Activated T-helper 2 cell treated with anti-CD3 and anti-CD28 coated beads, Interferon-gamma antibody, Interleukin-2, Interleukin-4, amounts not matched to agents 10 μg/mL and 5 μg/mL and 100 μg/mL, durations not matched to agents 14 hours and 24 hours and 36 hours (primary cell): Measurements from ENCODE around the gene FNTB. TPM values are rescaled to one million over a fixed set of nuclear protein-coding genes. Genes with fewer than 3 reads are reported as not detected.
"Not testable (repeated sequence)": the region's sequence is repeated elsewhere in the genome, so short reads cannot be mapped to it uniquely, and the experiment has no call there.

Experiments used
- DNase-seq: peaks from one replicate; pipeline ENCODE4 v3.0.0; 2021; ENCODE audit warnings: low spot score
- H3K27ac Mint-ChIP-seq: one replicate; pipeline ENCODE4 v1.8.0; 2021; ENCODE audit warnings: mixed read lengths
- H3K27me3 Mint-ChIP-seq: one replicate; pipeline ENCODE4 v1.8.0; 2021; ENCODE audit warnings: low read depth, mixed read lengths
- H3K36me3 Mint-ChIP-seq: one replicate; pipeline ENCODE4 v1.8.0; 2021; ENCODE audit warnings: low read depth, mixed read lengths
- H3K4me1 Mint-ChIP-seq: one replicate; pipeline ENCODE4 v1.8.0; 2021; ENCODE audit warnings: low read depth, mixed read lengths
- H3K4me3 Mint-ChIP-seq: one replicate; pipeline ENCODE4 v1.8.0; 2021; ENCODE audit warnings: low read depth, mild to moderate bottlenecking, moderate library complexity, mixed read lengths
- H3K9me3 Mint-ChIP-seq: one replicate; pipeline ENCODE4 v1.8.0; 2021; ENCODE audit warnings: mixed read lengths
- intact Hi-C: fragments of 100-400 bp; cut with micrococcal nuclease; formaldehyde crosslinking; loops from one replicate; pipeline ENCODE4 v1.15.1; 2023
- total RNA-seq: library from RNA; stranded (reverse); gene quantifications from 2 replicates; pipeline ENCODE4 v1.2.3, GENCODE V29; 2022

FNTB gene
- total RNA-seq, 1 donor from 2014 or later = 17.5 TPM

DNA sequence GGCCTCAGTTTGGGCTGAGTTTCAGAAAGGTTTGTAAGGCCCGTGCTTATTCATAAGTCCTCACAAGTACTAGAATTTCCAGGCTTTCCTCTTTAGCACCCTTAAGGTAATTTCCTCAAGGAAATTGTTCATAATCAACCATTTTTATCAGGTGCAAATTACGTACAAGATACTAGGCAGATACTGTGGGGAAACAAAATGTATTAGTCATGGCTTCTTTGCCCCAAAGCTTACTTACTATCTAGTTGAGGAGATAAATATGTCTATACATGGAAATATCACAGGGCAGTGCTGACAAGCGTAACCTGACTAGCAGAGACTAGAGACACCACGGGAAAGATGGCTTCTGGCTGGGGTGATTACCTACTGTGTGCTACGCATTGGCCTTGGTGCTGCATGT lies 93.1 kb downstream of the FNTB start:
- Mint-ChIP-seq H3K36me3 (peaks cover 89% of the 10 kb centered on the region), H3K9me3 (no peaks in the 10 kb centered on the region), H3K27ac (no peak overlapping the region), H3K27me3 (no peaks in the 10 kb centered on the region), H3K4me1 (peaks cover 38% of the 10 kb centered on the region), H3K4me3 (no peak overlapping the region)
- intact Hi-C loops = no loop called here
- no peak for DNase-seq

DNA sequence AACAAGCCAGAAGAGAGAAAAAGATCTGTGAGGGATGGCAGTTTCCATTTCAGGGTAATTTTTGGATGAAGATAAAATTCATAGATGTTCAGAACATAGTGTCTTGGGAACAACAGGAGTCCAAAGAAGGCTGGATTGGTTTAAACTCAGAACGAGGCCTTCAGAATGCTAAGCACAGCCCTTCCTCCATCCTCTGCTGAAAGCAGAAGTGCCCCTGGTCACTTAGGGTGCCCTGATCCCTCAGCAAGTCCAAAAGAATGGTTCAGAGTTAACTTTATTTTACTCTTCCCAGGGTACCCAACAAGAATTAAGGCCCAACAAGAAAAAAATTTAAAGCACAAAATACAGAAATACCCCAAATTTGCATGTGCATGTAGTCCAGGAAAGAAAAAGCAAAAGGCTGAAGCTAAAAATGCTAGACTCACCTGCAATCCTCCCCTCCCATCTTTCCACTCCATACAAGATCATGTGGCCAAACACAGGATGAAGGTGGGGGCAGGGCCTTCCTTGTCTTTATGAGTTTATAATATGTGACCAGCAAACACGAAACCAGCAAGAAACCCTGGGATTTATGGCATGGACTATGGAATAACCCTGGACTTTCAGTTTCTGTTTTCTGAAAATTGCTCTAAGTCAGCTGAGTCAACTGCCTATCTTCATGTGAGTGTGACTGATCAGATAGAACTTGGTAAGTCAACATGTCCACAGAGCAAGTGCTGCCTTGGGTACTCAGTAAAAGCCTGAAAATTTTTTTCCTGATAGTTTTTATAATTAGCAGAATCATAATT lies 94.5 kb downstream of the FNTB start:
- H3K27ac Mint-ChIP-seq = peak overlapping the region; percentile 38
- H3K27me3 Mint-ChIP-seq = no peaks in the 10 kb centered on the region
- intact Hi-C loops = no loop called here

DNA sequence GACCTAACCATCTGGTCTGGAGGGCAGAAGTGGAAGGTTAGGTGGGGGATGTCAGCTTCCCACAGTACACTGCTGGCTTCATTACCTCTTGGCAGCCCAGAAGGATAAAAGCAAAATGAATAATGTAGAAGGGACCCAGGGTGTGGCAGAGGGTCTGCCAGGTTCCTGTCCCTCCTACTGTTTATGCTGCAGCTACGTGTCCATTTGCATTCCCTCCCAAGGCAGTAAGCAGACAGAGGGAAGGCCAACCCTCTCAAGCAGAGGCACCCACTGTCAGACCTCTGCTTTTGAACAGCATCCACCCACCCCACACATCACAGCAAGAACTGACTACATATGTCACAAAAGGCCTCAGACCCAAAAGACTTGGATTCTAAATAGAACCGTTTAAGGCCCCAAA lies 96.2 kb downstream of the FNTB start:
- Mint-ChIP-seq H3K9me3 (peaks cover 19% of the 10 kb centered on the region), H3K27me3 (no peaks in the 10 kb centered on the region), H3K36me3 (peaks cover 90% of the 10 kb centered on the region), H3K4me1 (peaks cover 30% of the 10 kb centered on the region), H3K27ac (no peak overlapping the region), H3K4me3 (no peak overlapping the region)
- intact Hi-C loops = no loop called here
- no peak for DNase-seq

More for the DNA sequence above, 94.5 kb downstream of the FNTB start:
- H3K36me3 Mint-ChIP-seq = peaks cover 87% of the 10 kb centered on the region
- DNase-seq = no peak
- no peak overlapping the region for H3K4me3 Mint-ChIP-seq
- H3K4me1 Mint-ChIP-seq = peaks cover 31% of the 10 kb centered on the region
- peaks cover 3% of the 10 kb centered on the region for H3K9me3 Mint-ChIP-seq

DNA sequence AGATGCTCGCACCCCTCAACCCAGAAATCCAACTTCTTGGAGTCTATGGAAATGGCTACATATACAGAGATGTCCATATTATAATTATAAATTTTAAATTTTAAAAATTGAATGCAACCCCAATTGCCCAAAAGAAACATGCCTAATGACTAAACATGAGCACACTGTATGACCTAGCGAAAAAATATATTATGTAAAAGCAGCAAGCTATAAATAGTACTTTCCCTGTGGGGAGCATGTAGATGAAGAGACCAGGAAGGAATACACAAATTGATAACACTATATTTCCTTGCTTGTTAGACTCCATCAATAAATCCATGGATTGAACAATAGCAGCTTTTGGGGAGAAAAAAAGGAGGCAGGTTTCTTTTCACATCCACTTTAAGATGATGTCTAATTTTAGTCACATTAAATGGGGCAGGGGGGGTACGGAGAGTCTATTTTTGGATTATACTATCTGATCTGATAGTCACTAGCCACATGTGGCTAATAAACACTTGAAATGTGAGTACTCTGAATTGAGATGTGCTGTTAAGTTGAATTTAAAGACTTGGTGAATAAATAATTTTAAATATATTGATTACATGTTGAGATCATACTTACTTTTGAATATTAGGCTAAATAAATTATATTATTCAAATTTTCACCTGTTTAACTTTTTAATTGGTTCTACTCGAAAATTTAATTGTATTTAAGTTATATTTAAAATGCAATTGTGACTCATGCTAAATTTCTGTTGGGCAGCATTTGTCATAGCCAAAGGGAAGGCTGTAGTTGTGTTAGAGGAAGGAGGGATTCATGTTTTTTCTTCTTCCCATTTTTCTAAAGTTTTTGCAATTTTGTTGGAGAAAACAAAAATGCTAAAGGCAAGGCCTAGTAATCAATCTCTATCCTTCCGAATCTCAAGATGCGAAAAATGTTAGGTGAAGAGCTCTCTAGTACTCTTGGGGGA lies 98.1 kb downstream of the FNTB start:
- Mint-ChIP-seq H3K4me1 (peaks cover 26% of the 10 kb centered on the region), H3K27me3 (no peaks in the 10 kb centered on the region), H3K4me3 (no peak overlapping the region), H3K9me3 (peaks cover 31% of the 10 kb centered on the region), H3K27ac (no peak overlapping the region), H3K36me3 (peaks cover 98% of the 10 kb centered on the region)
- DNase-seq = no peak
- intact Hi-C loops = no loop called here

DNA sequence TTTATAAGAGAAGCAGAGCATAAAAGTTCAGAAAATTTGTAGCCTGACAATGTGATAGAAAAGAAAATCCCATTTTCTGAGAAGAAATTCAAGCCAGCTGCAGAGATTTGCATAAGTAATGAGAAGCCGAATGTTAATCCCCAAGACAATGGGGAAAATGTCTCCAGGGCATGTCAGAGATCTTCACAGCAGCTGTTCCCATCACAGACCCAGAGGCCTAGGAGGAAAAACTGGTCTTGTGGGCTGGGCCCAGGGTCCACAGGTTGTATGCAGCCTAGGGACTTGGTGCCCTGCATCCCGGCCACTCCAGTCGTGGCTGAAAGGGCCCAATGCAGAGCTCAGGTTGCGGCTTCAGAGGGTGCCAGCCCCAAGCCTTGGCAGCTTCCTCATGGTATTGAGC lies 100.0 kb downstream of the FNTB start:
- intact Hi-C loops, H3K27ac Mint-ChIP-seq, H3K27me3 Mint-ChIP-seq, H3K4me3 Mint-ChIP-seq, DNase-seq: not testable (repeated sequence)
- Mint-ChIP-seq H3K4me1 (peaks cover 15% of the 10 kb centered on the region), H3K36me3 (peaks cover 98% of the 10 kb centered on the region), H3K9me3 (peaks cover 31% of the 10 kb centered on the region)

DNA sequence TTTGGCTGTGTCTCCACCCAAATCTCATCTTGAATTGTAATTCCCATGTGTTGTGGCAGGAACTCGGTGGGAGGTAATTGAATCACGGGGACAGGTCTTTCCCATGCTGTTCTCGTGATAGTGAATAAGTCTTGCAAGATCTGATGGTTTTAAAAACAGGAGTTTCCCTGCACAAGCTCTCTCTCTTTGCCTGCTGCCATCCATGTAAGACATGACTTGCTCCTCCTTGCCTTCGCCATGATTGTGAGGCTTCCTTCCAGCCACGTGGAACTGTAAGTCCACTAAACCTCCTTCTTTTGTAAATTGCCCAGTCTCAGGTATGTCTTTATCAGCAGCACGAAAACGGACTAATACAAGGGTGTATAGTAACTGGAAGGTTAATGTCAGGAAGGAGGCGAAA lies 101.1 kb downstream of the FNTB start:
- H3K27me3 Mint-ChIP-seq, H3K27ac Mint-ChIP-seq, H3K4me3 Mint-ChIP-seq, H3K4me1 Mint-ChIP-seq, intact Hi-C loops, DNase-seq: not testable (repeated sequence)
- Mint-ChIP-seq H3K9me3 (peaks cover 31% of the 10 kb centered on the region), H3K36me3 (peaks cover 98% of the 10 kb centered on the region)

DNA sequence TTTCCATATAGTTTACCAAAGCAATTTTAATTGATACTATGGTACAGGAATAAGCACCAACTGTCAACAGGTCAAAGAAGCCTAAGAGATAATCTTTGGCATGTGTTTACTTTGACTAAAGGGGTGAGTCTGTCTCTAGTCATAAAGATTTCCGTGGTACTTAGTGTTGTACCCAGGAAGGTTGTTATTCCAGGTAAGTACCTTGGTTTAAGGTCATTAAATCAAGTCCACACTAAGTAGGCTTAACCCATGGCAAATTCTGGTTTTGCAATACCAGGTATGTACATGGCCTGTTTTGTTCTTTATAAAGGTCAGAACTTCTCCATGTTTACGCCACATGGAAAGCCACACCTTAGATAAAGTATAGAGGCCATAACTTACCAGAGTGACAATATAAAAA lies 105.7 kb downstream of the FNTB start:
- H3K36me3 Mint-ChIP-seq = peaks cover 99% of the 10 kb centered on the region
- H3K27ac Mint-ChIP-seq = no peak overlapping the region
- H3K27me3 Mint-ChIP-seq = no peaks in the 10 kb centered on the region
- H3K4me1 Mint-ChIP-seq = peaks cover 37% of the 10 kb centered on the region
- DNase-seq = no peak
- H3K4me3 Mint-ChIP-seq = no peak overlapping the region
- intact Hi-C loops = no loop called here
- H3K9me3 Mint-ChIP-seq = peaks cover 18% of the 10 kb centered on the region

DNA sequence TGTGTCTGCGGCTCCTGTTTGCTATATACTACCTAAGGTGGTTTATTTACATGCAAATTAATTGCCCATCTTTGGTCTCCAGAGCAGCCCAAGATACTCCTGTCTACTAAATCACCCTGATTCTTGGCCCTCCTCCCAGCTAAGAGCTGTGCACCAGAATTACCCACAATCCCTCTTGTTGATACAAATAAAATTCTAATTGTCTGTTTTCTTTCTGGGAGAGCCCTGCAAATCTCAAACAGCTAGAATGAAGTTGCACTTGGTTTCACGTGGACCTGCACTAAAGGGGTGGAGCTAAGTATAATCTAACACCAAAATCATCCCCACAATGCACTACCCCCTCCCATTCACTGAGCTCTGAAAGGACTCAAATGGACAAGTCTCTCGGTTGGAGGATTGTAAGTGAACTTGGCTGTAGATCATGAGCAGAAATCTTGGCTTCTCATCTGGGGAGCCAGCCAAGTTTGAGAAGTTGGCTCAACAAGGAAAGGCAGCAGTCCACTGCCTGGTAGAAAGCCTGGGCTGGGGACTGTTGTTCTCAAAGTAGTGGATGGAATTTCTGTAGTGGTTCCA lies 109.0 kb downstream of the FNTB start:
- no peaks in the 10 kb centered on the region for H3K9me3 Mint-ChIP-seq
- peaks cover 79% of the 10 kb centered on the region for H3K36me3 Mint-ChIP-seq
- peaks cover 55% of the 10 kb centered on the region for H3K4me1 Mint-ChIP-seq
- peak overlapping the region; percentile 11 for H3K4me3 Mint-ChIP-seq
- peak overlapping the region; percentile 6 for H3K27ac Mint-ChIP-seq
- H3K27me3 Mint-ChIP-seq = no peaks in the 10 kb centered on the region
- DNase-seq = no peak
- intact Hi-C loops = loop anchor here (1.0 kb wide), 1 partner anchor 92 kb away; no protein-coding TSS in a partner anchor

DNA sequence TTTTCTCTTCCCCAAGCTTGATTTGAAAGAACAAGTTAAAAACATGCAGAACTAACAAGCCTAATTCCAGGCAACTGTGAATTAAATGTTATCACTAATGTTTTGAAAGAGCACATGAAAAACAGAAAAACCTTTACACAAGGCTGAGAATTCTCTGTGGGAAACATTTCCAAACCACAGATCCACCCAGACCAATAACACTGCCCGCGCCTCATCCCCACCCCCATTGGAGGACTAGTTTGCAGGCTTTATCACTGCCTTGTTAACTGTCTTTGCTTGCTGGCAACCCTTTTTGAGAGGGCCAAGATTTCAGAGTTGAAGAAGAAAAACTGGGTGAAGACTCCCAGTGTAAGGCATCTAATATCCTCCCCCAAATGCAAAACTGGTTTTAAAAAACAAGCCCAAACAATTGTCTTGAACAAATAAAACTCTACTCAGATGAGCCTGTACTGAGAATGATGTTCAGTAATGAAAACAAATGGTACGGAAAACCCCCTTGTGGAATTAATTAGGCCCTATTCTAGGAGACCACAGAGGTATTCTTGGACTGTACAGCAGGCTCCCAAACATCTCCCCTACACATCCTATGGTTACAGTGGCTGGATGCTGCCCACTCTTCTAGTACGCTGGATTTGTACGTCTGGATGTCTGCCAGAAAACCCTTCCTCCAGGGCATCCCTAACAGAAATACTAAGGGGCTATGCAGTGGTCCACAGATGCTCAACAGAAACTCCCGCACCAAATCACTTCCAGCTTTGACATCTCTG lies 109.8 kb downstream of the FNTB start:
- peak overlapping the region; percentile 11 for H3K4me3 Mint-ChIP-seq
- peak overlapping the region; percentile 6 for H3K27ac Mint-ChIP-seq
- H3K4me1 Mint-ChIP-seq = peaks cover 62% of the 10 kb centered on the region
- no peaks in the 10 kb centered on the region for H3K9me3 Mint-ChIP-seq
- no peak for DNase-seq
- H3K27me3 Mint-ChIP-seq = no peaks in the 10 kb centered on the region
- peaks cover 77% of the 10 kb centered on the region for H3K36me3 Mint-ChIP-seq
- intact Hi-C loops = loop anchor here (1.0 kb wide), 1 partner anchor 93 kb away; no protein-coding TSS in a partner anchor

DNA sequence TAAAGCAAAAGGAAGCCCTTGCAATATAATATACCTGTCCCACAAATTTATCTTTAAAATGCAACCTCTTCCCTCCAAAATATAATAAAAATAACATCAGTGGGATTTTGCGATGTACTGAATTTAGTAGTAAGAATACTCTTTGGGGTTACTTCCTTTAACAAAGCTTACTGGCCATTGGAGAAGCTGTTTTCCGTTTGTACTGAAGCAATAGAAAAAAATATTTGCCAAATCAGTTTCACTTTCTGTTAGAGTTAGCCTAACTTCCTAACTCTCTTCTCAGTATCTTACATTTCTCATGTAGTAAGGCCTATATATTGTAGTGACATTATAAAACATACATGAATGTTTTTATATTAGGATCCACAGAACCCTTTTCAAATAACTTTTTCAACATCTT lies 111.9 kb downstream of the FNTB start:
- no peak for DNase-seq
- Mint-ChIP-seq H3K36me3 (peaks cover 61% of the 10 kb centered on the region), H3K27ac (peak overlapping the region; percentile 79)

DNA sequence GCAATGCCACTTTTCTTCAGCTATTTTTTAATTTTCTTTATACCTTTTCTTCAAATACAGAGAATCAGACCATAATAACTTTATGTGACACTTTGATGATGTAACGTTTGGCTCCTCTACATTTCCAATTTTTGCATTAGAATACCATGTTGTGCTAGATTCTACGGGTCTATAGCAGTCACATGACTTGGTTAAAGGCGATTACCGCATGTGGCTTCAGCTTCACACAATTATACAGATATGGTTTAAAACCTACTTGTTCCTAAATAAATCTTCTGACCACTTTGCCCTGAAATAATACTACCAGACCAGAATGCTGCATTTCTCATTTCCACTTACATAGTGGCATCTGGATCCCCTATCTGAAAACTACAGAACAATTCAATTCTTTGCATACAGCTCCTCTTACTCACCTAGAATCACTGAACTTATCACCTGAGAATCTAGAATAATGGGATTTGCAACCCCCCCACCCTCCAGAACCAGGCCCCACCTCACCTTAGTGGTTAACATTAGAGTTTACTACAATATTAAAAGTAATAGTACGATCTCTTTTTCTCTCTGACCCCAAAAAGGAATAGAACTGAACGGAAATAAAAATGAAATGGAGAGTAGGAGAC lies 114.3 kb downstream of the FNTB start:
- peak overlapping the region; percentile 81 for H3K27ac Mint-ChIP-seq
- H3K9me3 Mint-ChIP-seq = no peaks in the 10 kb centered on the region
- H3K4me1 Mint-ChIP-seq = peaks cover 46% of the 10 kb centered on the region
- no peak for DNase-seq
- peak overlapping the region; percentile 89 for H3K4me3 Mint-ChIP-seq
- H3K36me3 Mint-ChIP-seq = peaks cover 37% of the 10 kb centered on the region
- peaks cover 6% of the 10 kb centered on the region for H3K27me3 Mint-ChIP-seq
- intact Hi-C loops = loop anchor here (5.0 kb wide), 6 partner anchors 61 to 594 kb away; partner anchors contain the start of genes CHURC1 and FUT8

More for the DNA sequence above, 111.9 kb downstream of the FNTB start:
- H3K4me3 Mint-ChIP-seq = peak overlapping the region; percentile 69
- no peaks in the 10 kb centered on the region for H3K27me3 Mint-ChIP-seq
- H3K9me3 Mint-ChIP-seq = no peaks in the 10 kb centered on the region
- H3K4me1 Mint-ChIP-seq = peaks cover 64% of the 10 kb centered on the region
- intact Hi-C loops = no loop called here
